ENCODE results near the gene IL27RA. TPM values are rescaled to one million over a fixed set of nuclear protein-coding genes. Genes with fewer than 3 reads are reported as not detected.

IL27RA gene
- total RNA-seq, 1 experiment from 2014 or later = 7.0 TPM

DNA sequence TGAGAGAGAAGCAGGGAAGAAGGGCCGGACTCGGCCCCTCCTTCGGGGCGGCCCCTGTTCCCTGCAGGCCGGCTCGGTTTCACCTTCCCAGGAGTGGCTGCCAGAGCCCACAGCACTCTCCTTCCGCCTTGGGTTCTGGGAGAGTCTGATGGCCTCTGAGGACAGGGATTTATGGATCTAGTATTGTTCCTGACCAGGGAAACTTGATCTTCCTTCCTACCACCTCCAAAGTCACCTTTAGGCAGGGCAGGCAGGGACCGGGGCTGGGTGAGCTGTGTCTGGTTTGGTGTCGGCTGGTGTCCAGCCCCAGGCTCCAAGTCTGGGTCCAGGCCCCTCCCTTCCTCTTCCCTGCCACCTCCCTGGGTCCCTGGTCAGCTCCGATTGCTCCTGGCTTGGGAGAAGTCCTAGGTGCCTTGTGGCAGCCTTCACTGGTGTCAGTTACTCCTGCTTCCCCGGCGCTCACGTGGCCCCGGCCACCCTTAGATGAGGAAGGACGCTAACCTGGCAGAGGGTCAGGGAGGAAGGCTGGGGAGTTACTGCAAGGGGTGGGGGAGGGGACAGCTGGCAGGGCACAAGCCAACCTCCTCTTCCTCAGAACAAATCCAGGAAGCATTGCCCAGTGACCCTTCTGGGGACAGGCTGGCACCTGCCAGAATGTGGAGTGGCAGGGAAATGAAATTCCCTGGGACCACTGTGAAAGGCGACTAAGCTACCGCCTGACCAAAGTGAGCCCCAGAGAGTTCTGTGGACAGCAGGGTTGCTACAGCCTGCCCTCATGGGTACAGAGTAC, 44.3 kb upstream of the IL27RA start:
- Mint-ChIP-seq H3K4me3 (ENCODE audit: low read depth, unreplicated experiment) (no peak overlapping the region), H3K27me3 (ENCODE audit: unreplicated experiment) (no peaks in the 10 kb centered on the region), H3K36me3 (ENCODE audit: insufficient read depth, unreplicated experiment) (peaks cover 16% of the 10 kb centered on the region), H3K4me1 (ENCODE audit: low read depth, unreplicated experiment) (no peaks in the 10 kb centered on the region), H3K27ac (ENCODE audit: unreplicated experiment) (no peak overlapping the region), H3K9me3 (ENCODE audit: low read depth, unreplicated experiment) (no peaks in the 10 kb centered on the region)
- no TSS peak for BruUV-seq (replicated peaks)
- TF ChIP-seq, protein P1, sequence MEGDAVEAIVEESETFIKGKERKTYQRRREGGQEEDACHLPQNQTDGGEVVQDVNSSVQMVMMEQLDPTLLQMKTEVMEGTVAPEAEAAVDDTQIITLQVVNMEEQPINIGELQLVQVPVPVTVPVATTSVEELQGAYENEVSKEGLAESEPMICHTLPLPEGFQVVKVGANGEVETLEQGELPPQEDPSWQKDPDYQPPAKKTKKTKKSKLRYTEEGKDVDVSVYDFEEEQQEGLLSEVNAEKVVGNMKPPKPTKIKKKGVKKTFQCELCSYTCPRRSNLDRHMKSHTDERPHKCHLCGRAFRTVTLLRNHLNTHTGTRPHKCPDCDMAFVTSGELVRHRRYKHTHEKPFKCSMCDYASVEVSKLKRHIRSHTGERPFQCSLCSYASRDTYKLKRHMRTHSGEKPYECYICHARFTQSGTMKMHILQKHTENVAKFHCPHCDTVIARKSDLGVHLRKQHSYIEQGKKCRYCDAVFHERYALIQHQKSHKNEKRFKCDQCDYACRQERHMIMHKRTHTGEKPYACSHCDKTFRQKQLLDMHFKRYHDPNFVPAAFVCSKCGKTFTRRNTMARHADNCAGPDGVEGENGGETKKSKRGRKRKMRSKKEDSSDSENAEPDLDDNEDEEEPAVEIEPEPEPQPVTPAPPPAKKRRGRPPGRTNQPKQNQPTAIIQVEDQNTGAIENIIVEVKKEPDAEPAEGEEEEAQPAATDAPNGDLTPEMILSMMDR (IDR thresholded peaks at IDR 0.05; ENCODE audit: unreplicated experiment) = no peak
- CTCF ChIA-PET = no interaction called here
- intact Hi-C loops (cut with micrococcal nuclease; ENCODE audit: unreplicated experiment) = no loop called here
- no peak for DNase-seq

DNA sequence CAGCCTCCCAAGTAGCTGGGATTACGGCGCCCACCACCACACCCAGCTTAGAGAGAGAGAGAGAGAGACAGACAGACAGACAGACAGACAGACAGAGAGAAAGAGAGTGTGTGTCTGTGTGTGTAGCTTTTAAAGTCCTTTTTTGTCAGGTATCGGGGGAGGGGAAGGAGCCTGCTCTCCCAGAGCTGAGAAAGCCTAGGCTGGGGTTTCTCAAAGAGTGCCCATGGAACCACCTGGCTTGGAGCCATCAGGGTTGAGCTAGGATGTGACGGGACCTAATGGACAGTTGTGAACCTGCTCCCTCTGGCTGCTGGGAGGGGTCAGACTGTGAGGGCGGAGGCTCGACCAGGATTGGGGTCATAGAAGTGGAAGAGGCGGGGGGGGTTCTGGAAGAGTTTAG, 42.1 kb upstream of the IL27RA start:
- H3K27ac Mint-ChIP-seq (ENCODE audit: unreplicated experiment) = no peak overlapping the region
- intact Hi-C loops (cut with micrococcal nuclease; ENCODE audit: unreplicated experiment) = no loop called here
- no peaks in the 10 kb centered on the region for H3K27me3 Mint-ChIP-seq (ENCODE audit: unreplicated experiment)
- no TSS peak for BruUV-seq (replicated peaks)
- CTCF ChIA-PET = interaction anchor here (1.8 kb wide), 1 partner anchor 33 kb away, joined by 3 read pairs; no protein-coding TSS in a partner anchor
- H3K9me3 Mint-ChIP-seq (ENCODE audit: low read depth, unreplicated experiment) = no peaks in the 10 kb centered on the region
- H3K4me1 Mint-ChIP-seq (ENCODE audit: low read depth, unreplicated experiment) = no peaks in the 10 kb centered on the region
- no peak overlapping the region for H3K4me3 Mint-ChIP-seq (ENCODE audit: low read depth, unreplicated experiment)
- peaks cover 16% of the 10 kb centered on the region for H3K36me3 Mint-ChIP-seq (ENCODE audit: insufficient read depth, unreplicated experiment)
- TF ChIP-seq, protein P1 (IDR thresholded peaks at IDR 0.05; ENCODE audit: unreplicated experiment) = no peak
- DNase-seq = no peak

DNA sequence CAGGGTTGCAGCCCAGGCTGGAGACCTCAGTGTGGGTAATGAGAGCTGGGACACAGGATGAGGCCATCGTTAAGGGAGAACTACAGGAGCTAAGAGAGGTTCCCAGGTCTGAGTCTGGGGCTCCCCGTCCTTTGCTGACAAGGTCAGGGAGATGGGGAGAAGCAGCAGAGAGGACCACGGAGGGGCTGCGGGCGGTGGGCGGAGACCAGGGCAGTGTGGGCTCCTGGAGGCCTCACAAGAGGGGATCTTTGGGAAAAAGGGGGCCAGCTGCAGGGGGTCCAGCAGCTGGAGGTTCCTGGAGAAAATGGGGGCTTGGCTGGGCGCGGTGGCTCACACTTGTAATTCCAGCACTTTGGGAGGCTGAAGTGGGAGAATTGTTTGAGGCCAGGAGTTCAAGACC, 41.5 kb upstream of the IL27RA start:
- no peak overlapping the region for H3K27ac Mint-ChIP-seq (ENCODE audit: unreplicated experiment)
- CTCF ChIA-PET = interaction anchor here (1.8 kb wide), 1 partner anchor 32 kb away, joined by 3 read pairs; no protein-coding TSS in a partner anchor
- BruUV-seq (replicated peaks) = no TSS peak
- peaks cover 16% of the 10 kb centered on the region for H3K36me3 Mint-ChIP-seq (ENCODE audit: insufficient read depth, unreplicated experiment)
- no peak overlapping the region for H3K4me3 Mint-ChIP-seq (ENCODE audit: low read depth, unreplicated experiment)
- TF ChIP-seq, protein P1 (IDR thresholded peaks at IDR 0.05; ENCODE audit: unreplicated experiment) = no peak
- intact Hi-C loops (cut with micrococcal nuclease; ENCODE audit: unreplicated experiment) = no loop called here
- H3K9me3 Mint-ChIP-seq (ENCODE audit: low read depth, unreplicated experiment) = no peaks in the 10 kb centered on the region
- no peaks in the 10 kb centered on the region for H3K4me1 Mint-ChIP-seq (ENCODE audit: low read depth, unreplicated experiment)
- DNase-seq = no peak
- no peaks in the 10 kb centered on the region for H3K27me3 Mint-ChIP-seq (ENCODE audit: unreplicated experiment)

DNA sequence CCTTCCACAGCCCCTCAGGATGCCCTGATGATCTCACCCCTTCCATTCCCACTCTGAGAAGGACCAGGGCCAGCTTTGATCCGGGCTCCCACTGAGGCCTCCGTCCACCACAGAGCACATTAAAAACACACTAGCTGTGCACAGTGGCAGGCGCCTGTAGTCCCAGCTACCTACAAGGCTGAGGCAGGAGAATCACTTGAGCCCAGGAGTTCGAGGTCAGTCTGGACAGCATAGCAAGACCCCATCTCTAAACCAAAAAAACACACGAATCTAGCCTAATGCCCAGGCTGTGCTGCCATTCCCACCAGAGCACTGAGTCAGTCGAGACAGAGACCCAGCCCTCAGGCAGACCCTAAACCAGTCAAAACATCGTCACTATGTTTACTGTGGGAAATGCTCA, 39.5 kb upstream of the IL27RA start:
- intact Hi-C loops (cut with micrococcal nuclease; ENCODE audit: unreplicated experiment) = no loop called here
- CTCF ChIA-PET = no interaction called here
- no peak for DNase-seq
- Mint-ChIP-seq H3K4me1 (ENCODE audit: low read depth, unreplicated experiment) (no peaks in the 10 kb centered on the region), H3K27me3 (ENCODE audit: unreplicated experiment) (no peaks in the 10 kb centered on the region), H3K4me3 (ENCODE audit: low read depth, unreplicated experiment) (no peak overlapping the region), H3K36me3 (ENCODE audit: insufficient read depth, unreplicated experiment) (peaks cover 16% of the 10 kb centered on the region), H3K27ac (ENCODE audit: unreplicated experiment) (no peak overlapping the region), H3K9me3 (ENCODE audit: low read depth, unreplicated experiment) (no peaks in the 10 kb centered on the region)
- BruUV-seq (replicated peaks) = no TSS peak
- TF ChIP-seq, protein P1 (IDR thresholded peaks at IDR 0.05; ENCODE audit: unreplicated experiment) = no peak

All from Calu3 (cell line).